Neuronal stem cell (in vitro differentiated cells): ENCODE measurements around the gene TEX13D.

ENCODE experiments used
- DNase-seq: peaks from one replicate; pipeline ENCODE4 v3.0.0-alpha.2; 2013; ENCODE audit warnings: low spot score
- H2AFZ ChIP-seq: one replicate; pipeline ENCODE4 v1.6.1; 2013; ENCODE audit warnings: mild to moderate bottlenecking, low read length, inconsistent platforms
- H2AK5ac ChIP-seq: 2 replicates; pipeline ENCODE4 v1.6.1; 2013; ENCODE audit warnings: low read depth, mild to moderate bottlenecking, inconsistent platforms, low read length, moderate library complexity, mixed read lengths
- H2BK120ac ChIP-seq: 2 replicates; pipeline ENCODE4 v1.6.1; 2013; ENCODE audit warnings: low read depth, mild to moderate bottlenecking, inconsistent platforms, low read length, moderate library complexity, mixed read lengths
- H2BK12ac ChIP-seq: one replicate; pipeline ENCODE4 v1.6.1; 2013; ENCODE audit warnings: low read length, inconsistent platforms
- H2BK15ac ChIP-seq: 2 replicates; pipeline ENCODE4 v1.6.1; 2013; ENCODE audit warnings: mild to moderate bottlenecking, low read length, inconsistent platforms, mixed read lengths
- H2BK5ac ChIP-seq: one replicate; pipeline ENCODE4 v1.6.1; 2013; ENCODE audit warnings: inconsistent platforms, mild to moderate bottlenecking, low read length, moderate library complexity
- H3K14ac ChIP-seq: one replicate; pipeline ENCODE4 v1.6.1; 2013; ENCODE audit warnings: low read length, inconsistent platforms
- H3K18ac ChIP-seq: 2 replicates; pipeline ENCODE4 v1.6.1; 2013; ENCODE audit warnings: low read length, inconsistent platforms
- H3K23ac ChIP-seq: 2 replicates; pipeline ENCODE4 v1.6.1; 2013; ENCODE audit warnings: low read depth, mild to moderate bottlenecking, mixed read lengths, low read length, inconsistent platforms; ENCODE audit not compliant: poor library complexity
- H3K27ac ChIP-seq: replicated peaks from 3 replicates; pipeline ENCODE4 v1.5.1; 2013; ENCODE audit warnings: low read length, inconsistent platforms
- H3K27me3 ChIP-seq, 3 experiments: 2 replicates each; pipeline ENCODE4 v1.6.1; 2013; ENCODE audit warnings: low read length in 3 of 3, mild to moderate bottlenecking in 2 of 3, inconsistent platforms in 1 of 3, low read depth in 1 of 3, mixed read lengths in 1 of 3, moderate library complexity in 1 of 3; ENCODE audit not compliant: control insufficient read depth in 3 of 3, insufficient read depth in 3 of 3
- H3K36me3 ChIP-seq, 2 donors: replicated peaks in 1 of 2; 2 replicates each; pipeline ENCODE4 v1.6.1; 2013; ENCODE audit warnings: low read length in 2 of 2; ENCODE audit not compliant: control insufficient read depth in 2 of 2, insufficient read depth in 2 of 2
- H3K4ac ChIP-seq: 2 replicates; pipeline ENCODE4 v1.6.1; 2013; ENCODE audit warnings: inconsistent platforms, mild to moderate bottlenecking, low read length, moderate library complexity
- H3K4me1 ChIP-seq, 2 donors: 1 replicate in 1 of 2; 2 replicates in 1 of 2; pipeline ENCODE4 v1.6.1; 2013; ENCODE audit warnings: low read length in 2 of 2, low read depth in 1 of 2; ENCODE audit not compliant: control insufficient read depth in 2 of 2, insufficient read depth in 1 of 2
- H3K4me2 ChIP-seq: one replicate; pipeline ENCODE4 v1.6.1; 2013; ENCODE audit warnings: mild to moderate bottlenecking, low read length, inconsistent platforms; ENCODE audit not compliant: insufficient read depth, poor library complexity, severe bottlenecking
- H3K4me3 ChIP-seq, 2 donors: 2 replicates each; pipeline ENCODE4 v1.5.1; 2013; ENCODE audit warnings: low read length in 2 of 2, mild to moderate bottlenecking in 2 of 2, inconsistent platforms in 1 of 2, moderate library complexity in 1 of 2
- H3K79me1 ChIP-seq: one replicate; pipeline ENCODE4 v1.6.1; 2013; ENCODE audit warnings: low read depth, mild to moderate bottlenecking, inconsistent platforms, low read length, moderate library complexity
- H3K9ac ChIP-seq: one replicate; pipeline ENCODE4 v1.6.1; 2013; ENCODE audit warnings: mild to moderate bottlenecking, low read depth, low read length, inconsistent platforms; ENCODE audit not compliant: poor library complexity
- H3K9me3 ChIP-seq, 2 donors: replicated peaks in 1 of 2; 2 replicates each; pipeline versions ENCODE3 to v1.6.1; 2013; ENCODE audit warnings: low read length in 2 of 2, mild to moderate bottlenecking in 2 of 2, inconsistent platforms in 1 of 2, low read depth in 1 of 2, mixed read lengths in 1 of 2, moderate library complexity in 1 of 2; ENCODE audit not compliant: control insufficient read depth in 2 of 2, insufficient read depth in 1 of 2
- H4K8ac ChIP-seq: one replicate; pipeline ENCODE4 v1.6.1; 2013; ENCODE audit warnings: low read depth, mild to moderate bottlenecking, inconsistent platforms, low read length, moderate library complexity
- H4K91ac ChIP-seq: one replicate; pipeline ENCODE4 v1.6.1; 2013; ENCODE audit warnings: low read length, low read depth, mild to moderate bottlenecking, inconsistent platforms; ENCODE audit not compliant: poor library complexity
- WGBS, 2 donors: extraction: QIAGEN DNeasy Blood & Tissue Kit; methylation state at CpG; one replicate each; pipeline ENCODE4 v1.1.7; 2013; ENCODE audit warnings: missing lambda C conversion rate in 2 of 2, mixed read lengths in 1 of 2; ENCODE audit not compliant: insufficient read length in 2 of 2, insufficient replicate concordance in 1 of 2; ENCODE audit errors: extremely low coverage in 2 of 2; 5-methylcytosine and 5-hydroxymethylcytosine counted together

Gene TEX13D

DNA sequence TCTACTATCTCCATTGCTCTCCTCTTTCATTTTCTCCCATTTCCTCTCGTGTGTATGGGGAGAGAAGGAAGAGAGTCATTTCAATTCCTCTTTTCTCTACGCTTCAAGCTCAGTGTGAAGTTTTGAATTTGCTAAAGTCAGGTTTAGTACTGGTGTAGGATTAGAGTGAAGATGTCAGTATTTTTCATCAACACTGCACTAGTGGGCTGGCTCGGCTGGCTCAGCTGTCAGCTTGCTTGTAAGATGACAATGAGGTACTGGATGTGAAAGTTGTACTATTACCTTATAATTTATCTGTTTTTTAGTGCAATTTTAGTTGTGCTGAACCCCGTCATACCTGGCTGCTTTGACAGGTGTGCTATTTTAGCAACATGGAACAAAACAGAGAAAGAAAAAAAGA is 11.8 kb downstream of the TEX13D start:
- Histone ChIP-seq H2BK15ac (no peak overlapping the region), H4K91ac (no peak overlapping the region), H2BK120ac (no peak overlapping the region), H3K27ac (no peak overlapping the region), H3K27me3 (no peaks in the 10 kb centered on the region), H3K79me1 (no peaks in the 10 kb centered on the region), H3K4me1 (peaks cover 2 to 3% of the 10 kb centered on the region in 2 donors), H3K4me3 (no peak overlapping the region), H3K36me3 (no peaks in the 10 kb centered on the region), H3K9me3 (no peaks in the 10 kb centered on the region), H3K18ac (no peak overlapping the region), H2BK12ac (no peak overlapping the region), H2AFZ (no peak overlapping the region), H4K8ac (no peak overlapping the region), H3K14ac (no peak overlapping the region), H3K23ac (no peak overlapping the region), H2AK5ac (no peak overlapping the region), H3K4me2 (no peak overlapping the region), H3K9ac (no peak overlapping the region), H2BK5ac (no peak overlapping the region), H3K4ac (no peak overlapping the region)
- DNase-seq: no peak
- no CpG with 5 or more reads among the region's 4 CpGs for WGBS, 2 donors

DNA sequence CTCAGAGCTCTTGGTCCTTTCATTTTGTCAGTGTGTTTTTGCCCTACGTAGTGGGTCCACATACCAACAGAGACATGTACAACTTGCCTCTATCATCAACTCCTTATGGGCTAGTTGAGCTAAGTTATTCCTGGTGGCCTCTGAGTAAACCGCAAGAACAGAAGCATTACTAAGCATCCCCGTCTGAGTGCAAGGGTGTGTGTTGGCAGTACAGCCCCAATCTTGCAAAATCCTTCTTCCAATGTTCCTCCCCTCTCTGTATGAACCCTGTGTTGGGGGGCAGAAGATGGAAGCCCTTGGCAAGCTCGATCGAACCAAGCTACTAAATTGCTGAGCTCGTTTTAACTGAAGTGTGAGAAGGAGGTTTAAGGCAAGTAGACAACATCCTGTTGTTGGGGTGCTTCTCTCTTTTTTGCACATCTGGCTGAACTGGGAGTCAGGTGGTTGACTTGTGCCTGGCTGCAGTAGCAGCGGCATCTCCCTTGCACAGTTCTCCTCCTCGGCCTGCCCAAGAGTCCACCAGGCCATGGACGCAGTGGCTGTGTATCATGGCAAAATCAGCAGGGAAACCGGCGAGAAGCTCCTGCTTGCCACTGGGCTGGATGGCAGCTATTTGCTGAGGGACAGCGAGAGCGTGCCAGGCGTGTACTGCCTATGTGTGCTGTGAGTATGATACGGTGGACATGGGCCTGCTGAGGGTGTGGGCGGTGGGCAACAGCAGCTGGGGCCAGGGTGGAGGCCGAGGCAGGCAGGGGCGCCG is 13.8 kb downstream of the TEX13D start, which contains the start of gene SH2D1A:
SH2D1A (plus strand) TSS at position 447 of the 760 bp plus-strand sequence; CDS start at position 527, 80 bp downstream.
- H3K79me1 ChIP-seq: no peaks in the 10 kb centered on the region
- H2BK15ac ChIP-seq: no peak within 1 kb of the TSS
- peak within 1 kb of the TSS; percentile 65 for H3K18ac ChIP-seq
- no peak within 1 kb of the TSS for H4K91ac ChIP-seq
- no CpG with 5 or more reads among the region's 19 CpGs for WGBS, 2 donors
- DNase-seq: no peak
- H3K4ac ChIP-seq: no peak within 1 kb of the TSS
- peak within 1 kb of the TSS; percentile 90 for H2BK12ac ChIP-seq
- no peaks in the 10 kb centered on the region for H3K9me3 ChIP-seq
- H4K8ac ChIP-seq: no peak within 1 kb of the TSS
- no peaks in the 10 kb centered on the region for H3K36me3 ChIP-seq
- peak within 1 kb of the TSS; percentile 6 for H2AFZ ChIP-seq
- no peak within 1 kb of the TSS for H3K14ac ChIP-seq
- H3K4me3 ChIP-seq: no peak within 1 kb of the TSS
- H2BK120ac ChIP-seq: no peak within 1 kb of the TSS
- peaks cover 2 to 3% of the 10 kb centered on the region in 2 donors for H3K4me1 ChIP-seq
- no peak within 1 kb of the TSS for H3K4me2 ChIP-seq
- H3K23ac ChIP-seq: no peak within 1 kb of the TSS
- H3K27ac ChIP-seq: no peak within 1 kb of the TSS
- H3K27me3 ChIP-seq: no peaks in the 10 kb centered on the region
- peak within 1 kb of the TSS; percentile 28 for H2AK5ac ChIP-seq
- H3K9ac ChIP-seq: no peak within 1 kb of the TSS
- no peak within 1 kb of the TSS for H2BK5ac ChIP-seq

DNA sequence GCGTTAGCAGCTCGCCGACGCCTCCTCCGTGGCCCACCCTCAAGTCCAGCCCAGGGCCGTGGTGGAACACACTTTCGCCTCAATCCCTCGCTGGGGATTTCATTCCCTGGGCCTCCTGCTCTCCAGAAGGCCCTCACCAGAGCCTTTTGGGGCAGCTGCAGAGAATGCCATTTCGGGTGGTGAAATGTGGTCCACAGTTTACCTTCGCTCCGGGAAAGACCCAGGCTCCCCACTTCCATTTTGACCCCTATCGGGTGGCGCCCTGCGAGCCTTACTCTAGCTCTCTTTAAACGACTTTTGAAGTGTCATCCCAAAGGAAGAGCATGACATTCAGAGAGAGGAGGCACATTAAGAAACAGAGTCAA is 14.4 kb downstream of the TEX13D start:
- no peak for DNase-seq
- no peak overlapping the region for H3K9ac ChIP-seq
- H2AK5ac ChIP-seq: peak overlapping the region; percentile 28
- peak overlapping the region; percentile 6 for H2AFZ ChIP-seq
- H3K14ac ChIP-seq: no peak overlapping the region
- no peak overlapping the region for H2BK15ac ChIP-seq
- WGBS, 2 donors: no CpG with 5 or more reads among the region's 15 CpGs
- H3K4me2 ChIP-seq: no peak overlapping the region
- no peaks in the 10 kb centered on the region for H3K36me3 ChIP-seq
- no peak overlapping the region for H3K4ac ChIP-seq
- H3K18ac ChIP-seq: peak overlapping the region; percentile 65
- no peak overlapping the region for H4K91ac ChIP-seq
- no peak overlapping the region for H3K23ac ChIP-seq
- no peak overlapping the region for H3K27ac ChIP-seq
- H2BK5ac ChIP-seq: no peak overlapping the region
- no peaks in the 10 kb centered on the region for H3K27me3 ChIP-seq
- peak overlapping the region; percentile 90 for H2BK12ac ChIP-seq
- no peak overlapping the region for H2BK120ac ChIP-seq
- no peak overlapping the region for H4K8ac ChIP-seq
- H3K4me1 ChIP-seq: peaks cover 2 to 3% of the 10 kb centered on the region in 2 donors
- no peaks in the 10 kb centered on the region for H3K9me3 ChIP-seq
- H3K4me3 ChIP-seq: no peak overlapping the region
- no peaks in the 10 kb centered on the region for H3K79me1 ChIP-seq

- Histone ChIP-seq H3K4me3 (no peak overlapping the region), H3K27me3 (no peaks in the 10 kb centered on the region), H4K8ac (no peak overlapping the region), H3K36me3 (no peaks in the 10 kb centered on the region), H4K91ac (no peak overlapping the region), H3K4me1 (peaks cover 2 to 3% of the 10 kb centered on the region in 2 donors), H3K4me2 (no peak overlapping the region), H2AK5ac (no peak overlapping the region), H3K9ac (no peak overlapping the region), H3K9me3 (no peaks in the 10 kb centered on the region), H2BK120ac (no peak overlapping the region), H2AFZ (peak overlapping the region; percentile 6), H2BK12ac (no peak overlapping the region), H3K14ac (no peak overlapping the region), H3K4ac (no peak overlapping the region), H3K18ac (no peak overlapping the region), H2BK15ac (no peak overlapping the region), H3K23ac (no peak overlapping the region), H3K27ac (no peak overlapping the region), H3K79me1 (no peaks in the 10 kb centered on the region), H2BK5ac (no peak overlapping the region)
- no peak for DNase-seq
- no CpG with 5 or more reads among the region's 5 CpGs for WGBS, 2 donors
Measured at GRCh38 chrX:124347242-124347641, 14.8 kb downstream of the TEX13D start.
